ENCODE data around the gene MED14.

DNA sequence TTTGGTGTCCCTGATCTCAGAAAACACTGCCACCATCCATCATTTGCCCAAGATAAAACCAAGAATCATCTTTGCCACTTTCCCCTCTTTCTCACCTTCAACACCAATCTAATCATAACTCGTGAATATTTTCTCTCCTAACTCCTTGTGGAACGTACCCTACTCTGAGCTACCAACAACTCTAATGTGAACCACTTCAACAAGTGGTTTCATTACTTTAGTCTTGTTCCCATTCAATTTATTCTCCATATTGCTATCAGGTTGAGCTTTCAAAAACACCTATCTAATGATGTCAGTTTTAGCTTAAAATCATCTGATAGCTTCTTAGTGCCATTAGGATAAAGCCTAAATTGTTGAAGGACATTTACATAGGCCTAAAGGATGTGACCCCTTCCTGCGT is 48.2 kb downstream of the MED14 start:
- TF ChIP-seq EZH2 (IDR thresholded peaks at IDR 0.05; ENCODE audit: insufficient read depth, poor library complexity, severe bottlenecking) (no peak), EZH2phosphoT487 (IDR thresholded peaks at IDR 0.05; ENCODE audit: insufficient read depth, low read depth) (no peak)
